ENCODE data around the gene SNX11.

DNA sequence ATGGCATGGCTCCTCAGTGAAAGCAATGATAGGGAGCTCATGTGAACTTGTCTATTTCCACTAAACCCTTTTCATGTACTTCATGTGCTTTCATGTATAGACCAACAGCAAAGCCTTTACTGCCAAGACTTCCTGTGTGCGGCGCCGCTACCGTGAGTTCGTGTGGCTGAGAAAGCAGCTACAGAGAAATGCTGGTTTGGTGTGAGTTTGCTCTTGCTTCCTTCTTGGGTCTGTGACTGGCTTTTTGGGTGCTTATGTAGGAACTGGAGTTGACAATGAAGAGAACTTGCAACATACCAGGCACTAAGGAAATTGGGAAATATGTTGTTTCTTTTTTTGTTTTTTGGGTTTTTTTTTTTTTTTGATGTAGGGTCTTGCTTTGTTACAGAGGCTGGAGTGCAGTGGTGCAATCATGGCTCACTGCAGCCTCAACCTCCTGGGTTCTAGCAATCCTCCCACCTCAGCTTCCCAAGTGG is 5.7 kb downstream of the SNX11 start:
- TF ChIP-seq, protein P1, sequence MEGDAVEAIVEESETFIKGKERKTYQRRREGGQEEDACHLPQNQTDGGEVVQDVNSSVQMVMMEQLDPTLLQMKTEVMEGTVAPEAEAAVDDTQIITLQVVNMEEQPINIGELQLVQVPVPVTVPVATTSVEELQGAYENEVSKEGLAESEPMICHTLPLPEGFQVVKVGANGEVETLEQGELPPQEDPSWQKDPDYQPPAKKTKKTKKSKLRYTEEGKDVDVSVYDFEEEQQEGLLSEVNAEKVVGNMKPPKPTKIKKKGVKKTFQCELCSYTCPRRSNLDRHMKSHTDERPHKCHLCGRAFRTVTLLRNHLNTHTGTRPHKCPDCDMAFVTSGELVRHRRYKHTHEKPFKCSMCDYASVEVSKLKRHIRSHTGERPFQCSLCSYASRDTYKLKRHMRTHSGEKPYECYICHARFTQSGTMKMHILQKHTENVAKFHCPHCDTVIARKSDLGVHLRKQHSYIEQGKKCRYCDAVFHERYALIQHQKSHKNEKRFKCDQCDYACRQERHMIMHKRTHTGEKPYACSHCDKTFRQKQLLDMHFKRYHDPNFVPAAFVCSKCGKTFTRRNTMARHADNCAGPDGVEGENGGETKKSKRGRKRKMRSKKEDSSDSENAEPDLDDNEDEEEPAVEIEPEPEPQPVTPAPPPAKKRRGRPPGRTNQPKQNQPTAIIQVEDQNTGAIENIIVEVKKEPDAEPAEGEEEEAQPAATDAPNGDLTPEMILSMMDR (IDR thresholded peaks at IDR 0.05): no peak
- TF ChIP-seq SIN3A (IDR thresholded peaks at IDR 0.05; ENCODE audit: borderline replicate concordance, insufficient read depth, low read depth, low read length): no peak
- TF ChIP-seq, protein P2, sequence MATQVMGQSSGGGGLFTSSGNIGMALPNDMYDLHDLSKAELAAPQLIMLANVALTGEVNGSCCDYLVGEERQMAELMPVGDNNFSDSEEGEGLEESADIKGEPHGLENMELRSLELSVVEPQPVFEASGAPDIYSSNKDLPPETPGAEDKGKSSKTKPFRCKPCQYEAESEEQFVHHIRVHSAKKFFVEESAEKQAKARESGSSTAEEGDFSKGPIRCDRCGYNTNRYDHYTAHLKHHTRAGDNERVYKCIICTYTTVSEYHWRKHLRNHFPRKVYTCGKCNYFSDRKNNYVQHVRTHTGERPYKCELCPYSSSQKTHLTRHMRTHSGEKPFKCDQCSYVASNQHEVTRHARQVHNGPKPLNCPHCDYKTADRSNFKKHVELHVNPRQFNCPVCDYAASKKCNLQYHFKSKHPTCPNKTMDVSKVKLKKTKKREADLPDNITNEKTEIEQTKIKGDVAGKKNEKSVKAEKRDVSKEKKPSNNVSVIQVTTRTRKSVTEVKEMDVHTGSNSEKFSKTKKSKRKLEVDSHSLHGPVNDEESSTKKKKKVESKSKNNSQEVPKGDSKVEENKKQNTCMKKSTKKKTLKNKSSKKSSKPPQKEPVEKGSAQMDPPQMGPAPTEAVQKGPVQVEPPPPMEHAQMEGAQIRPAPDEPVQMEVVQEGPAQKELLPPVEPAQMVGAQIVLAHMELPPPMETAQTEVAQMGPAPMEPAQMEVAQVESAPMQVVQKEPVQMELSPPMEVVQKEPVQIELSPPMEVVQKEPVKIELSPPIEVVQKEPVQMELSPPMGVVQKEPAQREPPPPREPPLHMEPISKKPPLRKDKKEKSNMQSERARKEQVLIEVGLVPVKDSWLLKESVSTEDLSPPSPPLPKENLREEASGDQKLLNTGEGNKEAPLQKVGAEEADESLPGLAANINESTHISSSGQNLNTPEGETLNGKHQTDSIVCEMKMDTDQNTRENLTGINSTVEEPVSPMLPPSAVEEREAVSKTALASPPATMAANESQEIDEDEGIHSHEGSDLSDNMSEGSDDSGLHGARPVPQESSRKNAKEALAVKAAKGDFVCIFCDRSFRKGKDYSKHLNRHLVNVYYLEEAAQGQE (IDR thresholded peaks at IDR 0.05; ENCODE audit: insufficient read depth in 1 of 2, low read depth in 2 of 2, low read length in 1 of 2): no peak
- no peak for TF ChIP-seq POLR2AphosphoS5 (IDR thresholded peaks at IDR 0.05; ENCODE audit: low read depth, low read length)
